ENCODE measurements around the gene NTN5. TPM values are rescaled to one million over a fixed set of nuclear protein-coding genes. Genes with fewer than 3 reads are reported as not detected.

NTN5 gene
- total and polyA plus RNA-seq, 9 of the 15 experiments (the other 6 are each of a cell fraction or from before 2014, with no cell fraction given): not detected

DNA sequence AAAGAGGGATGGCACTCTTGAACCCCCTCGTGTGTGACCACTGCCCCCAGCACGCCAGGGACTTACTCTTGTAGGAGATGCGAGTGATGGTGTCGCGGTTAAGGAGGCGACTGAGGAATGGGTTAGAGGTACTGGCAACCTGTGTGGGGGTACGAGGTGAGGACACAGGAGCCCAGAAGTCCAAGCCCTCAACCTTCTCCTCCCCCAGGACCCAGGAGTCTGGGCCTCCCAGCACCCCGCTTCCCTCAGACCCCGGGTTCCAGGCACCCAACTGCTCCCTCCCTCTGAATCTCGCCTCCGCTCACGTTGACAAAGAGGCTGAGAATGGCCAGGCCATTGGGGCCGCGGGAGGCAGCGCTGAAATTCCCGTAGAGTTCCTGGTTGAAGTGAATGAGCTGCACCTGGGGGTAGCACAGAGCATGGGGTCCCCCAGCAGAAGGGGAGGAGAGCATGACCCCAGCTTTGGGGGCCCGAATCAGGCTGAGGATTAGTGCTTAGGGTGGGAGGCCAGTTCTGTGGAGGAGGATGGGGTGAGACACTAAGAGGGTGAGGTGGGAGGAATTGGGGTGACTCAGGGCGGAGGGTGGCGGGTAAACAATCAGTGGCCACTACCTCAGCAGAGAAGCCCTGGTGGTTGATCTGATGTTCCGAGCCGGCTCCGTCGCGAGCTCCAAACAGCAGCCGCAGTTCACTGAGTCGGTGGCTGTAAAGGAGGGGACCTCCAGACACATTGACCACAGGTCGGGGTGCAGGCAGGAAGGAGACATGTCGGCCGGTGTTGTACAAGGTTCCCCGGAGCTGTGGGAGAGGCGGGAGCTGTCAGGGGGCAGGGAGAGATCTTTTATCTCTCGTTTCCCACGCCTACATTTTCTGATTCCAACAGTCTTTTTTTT lies 33.1 kb downstream of the NTN5 start (continued):
- TF ChIP-seq ZBTB17 (CRISPR knock-in tag; IDR thresholded peaks at IDR 0.05) (no peak), TEAD4 (IDR thresholded peaks at IDR 0.05; ENCODE audit: low read length) (no peak), TEAD4 (CRISPR knock-in tag; IDR thresholded peaks at IDR 0.05; ENCODE audit: borderline replicate concordance) (no peak), RNF2 (IDR thresholded peaks at IDR 0.05) (0 out of 2 replicates have a peak, but pooled peaks have one; percentile 25), DPF2 (IDR thresholded peaks at IDR 0.05) (peak; percentile 82; the same call in 1 of the 2 replicates), EWSR1 (IDR thresholded peaks at IDR 0.05; ENCODE audit: borderline replicate concordance, low read depth, partially characterized antibody) (no peak), TEAD1 (CRISPR knock-in tag; IDR thresholded peaks at IDR 0.05) (0 out of 4 replicates have a peak, but pooled peaks of 1 of the 2 experiments have one; percentile 28), ZNF75A (CRISPR knock-in tag; IDR thresholded peaks at IDR 0.05) (peak; percentile 89), CCAR2 (IDR thresholded peaks at IDR 0.05; ENCODE audit: low read depth, low read length) (no peak), NFATC3 (IDR thresholded peaks at IDR 0.05) (no peak), ZEB2 (IDR thresholded peaks at IDR 0.05) (peak; percentile 42; the same call in 1 of the 2 replicates), PCBP1 (IDR thresholded peaks at IDR 0.05; ENCODE audit: low read depth, low read length, poor library complexity, severe bottlenecking) (no peak), TAF15 (IDR thresholded peaks at IDR 0.05; ENCODE audit: low read depth, low read length) (no peak), SP2 (IDR thresholded peaks at IDR 0.05; ENCODE audit: extremely low read depth, low read depth, low read length, poor library complexity, severe bottlenecking) (no peak), ATF7 (IDR thresholded peaks at IDR 0.05) (0 out of 2 replicates have a peak, but pooled peaks have one; percentile 26), XRCC3 (IDR thresholded peaks at IDR 0.05) (no peak), RBFOX2 (IDR thresholded peaks at IDR 0.05; ENCODE audit: low read depth, low read length) (peak; percentile 69)
- TF ChIP-seq, protein P1, sequence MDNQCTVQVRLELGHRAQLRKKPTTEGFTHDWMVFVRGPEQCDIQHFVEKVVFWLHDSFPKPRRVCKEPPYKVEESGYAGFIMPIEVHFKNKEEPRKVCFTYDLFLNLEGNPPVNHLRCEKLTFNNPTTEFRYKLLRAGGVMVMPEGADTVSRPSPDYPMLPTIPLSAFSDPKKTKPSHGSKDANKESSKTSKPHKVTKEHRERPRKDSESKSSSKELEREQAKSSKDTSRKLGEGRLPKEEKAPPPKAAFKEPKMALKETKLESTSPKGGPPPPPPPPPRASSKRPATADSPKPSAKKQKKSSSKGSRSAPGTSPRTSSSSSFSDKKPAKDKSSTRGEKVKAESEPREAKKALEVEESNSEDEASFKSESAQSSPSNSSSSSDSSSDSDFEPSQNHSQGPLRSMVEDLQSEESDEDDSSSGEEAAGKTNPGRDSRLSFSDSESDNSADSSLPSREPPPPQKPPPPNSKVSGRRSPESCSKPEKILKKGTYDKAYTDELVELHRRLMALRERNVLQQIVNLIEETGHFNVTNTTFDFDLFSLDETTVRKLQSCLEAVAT (IDR thresholded peaks at IDR 0.05): peak in 1 of 2 experiments; percentile 24; a peak in 1 of 4 replicates
- TF ChIP-seq, protein P2, sequence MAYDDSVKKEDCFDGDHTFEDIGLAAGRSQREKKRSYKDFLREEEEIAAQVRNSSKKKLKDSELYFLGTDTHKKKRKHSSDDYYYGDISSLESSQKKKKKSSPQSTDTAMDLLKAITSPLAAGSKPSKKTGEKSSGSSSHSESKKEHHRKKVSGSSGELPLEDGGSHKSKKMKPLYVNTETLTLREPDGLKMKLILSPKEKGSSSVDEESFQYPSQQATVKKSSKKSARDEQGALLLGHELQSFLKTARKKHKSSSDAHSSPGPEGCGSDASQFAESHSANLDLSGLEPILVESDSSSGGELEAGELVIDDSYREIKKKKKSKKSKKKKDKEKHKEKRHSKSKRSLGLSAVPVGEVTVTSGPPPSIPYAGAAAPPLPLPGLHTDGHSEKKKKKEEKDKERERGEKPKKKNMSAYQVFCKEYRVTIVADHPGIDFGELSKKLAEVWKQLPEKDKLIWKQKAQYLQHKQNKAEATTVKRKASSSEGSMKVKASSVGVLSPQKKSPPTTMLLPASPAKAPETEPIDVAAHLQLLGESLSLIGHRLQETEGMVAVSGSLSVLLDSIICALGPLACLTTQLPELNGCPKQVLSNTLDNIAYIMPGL (CRISPR knock-in tag; IDR thresholded peaks at IDR 0.05): no peak; the same call in 1 of the 2 replicates
- TF ChIP-seq, protein P3, sequence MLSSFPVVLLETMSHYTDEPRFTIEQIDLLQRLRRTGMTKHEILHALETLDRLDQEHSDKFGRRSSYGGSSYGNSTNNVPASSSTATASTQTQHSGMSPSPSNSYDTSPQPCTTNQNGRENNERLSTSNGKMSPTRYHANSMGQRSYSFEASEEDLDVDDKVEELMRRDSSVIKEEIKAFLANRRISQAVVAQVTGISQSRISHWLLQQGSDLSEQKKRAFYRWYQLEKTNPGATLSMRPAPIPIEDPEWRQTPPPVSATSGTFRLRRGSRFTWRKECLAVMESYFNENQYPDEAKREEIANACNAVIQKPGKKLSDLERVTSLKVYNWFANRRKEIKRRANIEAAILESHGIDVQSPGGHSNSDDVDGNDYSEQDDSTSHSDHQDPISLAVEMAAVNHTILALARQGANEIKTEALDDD (IDR thresholded peaks at IDR 0.05): no peak
- TF ChIP-seq, protein P4, sequence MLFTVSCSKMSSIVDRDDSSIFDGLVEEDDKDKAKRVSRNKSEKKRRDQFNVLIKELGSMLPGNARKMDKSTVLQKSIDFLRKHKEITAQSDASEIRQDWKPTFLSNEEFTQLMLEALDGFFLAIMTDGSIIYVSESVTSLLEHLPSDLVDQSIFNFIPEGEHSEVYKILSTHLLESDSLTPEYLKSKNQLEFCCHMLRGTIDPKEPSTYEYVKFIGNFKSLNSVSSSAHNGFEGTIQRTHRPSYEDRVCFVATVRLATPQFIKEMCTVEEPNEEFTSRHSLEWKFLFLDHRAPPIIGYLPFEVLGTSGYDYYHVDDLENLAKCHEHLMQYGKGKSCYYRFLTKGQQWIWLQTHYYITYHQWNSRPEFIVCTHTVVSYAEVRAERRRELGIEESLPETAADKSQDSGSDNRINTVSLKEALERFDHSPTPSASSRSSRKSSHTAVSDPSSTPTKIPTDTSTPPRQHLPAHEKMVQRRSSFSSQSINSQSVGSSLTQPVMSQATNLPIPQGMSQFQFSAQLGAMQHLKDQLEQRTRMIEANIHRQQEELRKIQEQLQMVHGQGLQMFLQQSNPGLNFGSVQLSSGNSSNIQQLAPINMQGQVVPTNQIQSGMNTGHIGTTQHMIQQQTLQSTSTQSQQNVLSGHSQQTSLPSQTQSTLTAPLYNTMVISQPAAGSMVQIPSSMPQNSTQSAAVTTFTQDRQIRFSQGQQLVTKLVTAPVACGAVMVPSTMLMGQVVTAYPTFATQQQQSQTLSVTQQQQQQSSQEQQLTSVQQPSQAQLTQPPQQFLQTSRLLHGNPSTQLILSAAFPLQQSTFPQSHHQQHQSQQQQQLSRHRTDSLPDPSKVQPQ (CRISPR knock-in tag; IDR thresholded peaks at IDR 0.05; ENCODE audit: borderline replicate concordance): no peak
